ENCODE measurements around the gene KIAA0825.
"Not testable (repeated sequence)": the region's sequence is repeated elsewhere in the genome, so short reads cannot be mapped to it uniquely, and the experiment has no call there.

The KIAA0825 gene

GRCh38 chr5:94218374-94218773, 400.0 kb downstream of the KIAA0825 start:
- no peak for DNase-seq

- no peak for DNase-seq
These were observed 400.7 kb downstream of the KIAA0825 start for GRCh38 chr5:94217745-94218144.

- DNase-seq, result no peak
These were observed 401.2 kb downstream of the KIAA0825 start for GRCh38 chr5:94217216-94217615.

- no peak for DNase-seq
These were observed 405.9 kb downstream of the KIAA0825 start for GRCh38 chr5:94212476-94212875.

- DNase-seq, result no peak
These were observed 408.5 kb downstream of the KIAA0825 start for GRCh38 chr5:94209774-94210355.

GRCh38 chr5:94209272-94209671, 409.1 kb downstream of the KIAA0825 start:
- DNase-seq, result no peak

GRCh38 chr5:94199566-94199965, 418.8 kb downstream of the KIAA0825 start:
- no peak for DNase-seq

- DNase-seq, result no peak
These were observed 420.4 kb downstream of the KIAA0825 start for GRCh38 chr5:94197970-94198369.

GRCh38 chr5:94196953-94197352, 421.5 kb downstream of the KIAA0825 start:
- no peak for DNase-seq

GRCh38 chr5:94192658-94193391, 425.6 kb downstream of the KIAA0825 start:
- DNase-seq, result no peak

GRCh38 chr5:94191604-94192003, 426.8 kb downstream of the KIAA0825 start:
- DNase-seq, result no peak

- DNase-seq, result no peak
These were observed 429.7 kb downstream of the KIAA0825 start for GRCh38 chr5:94188725-94189124.

GRCh38 chr5:94184870-94185269, 433.5 kb downstream of the KIAA0825 start:
- no peak for DNase-seq

- no peak for DNase-seq
These were observed 436.5 kb downstream of the KIAA0825 start for GRCh38 chr5:94181895-94182294.

GRCh38 chr5:94180761-94181160, 437.6 kb downstream of the KIAA0825 start:
- no peak for DNase-seq

GRCh38 chr5:94175912-94176311, 442.5 kb downstream of the KIAA0825 start:
- no peak for DNase-seq

- DNase-seq, result no peak
These were observed 443.5 kb downstream of the KIAA0825 start for GRCh38 chr5:94174748-94175411.

- DNase-seq, result no peak
These were observed 445.3 kb downstream of the KIAA0825 start for GRCh38 chr5:94173100-94173499.

GRCh38 chr5:94171070-94171469, 447.3 kb downstream of the KIAA0825 start:
- not testable (repeated sequence) for DNase-seq

- not testable (repeated sequence) for DNase-seq
These were observed 448.2 kb downstream of the KIAA0825 start for GRCh38 chr5:94170158-94170557.

- DNase-seq, result no peak
These were observed 450.3 kb downstream of the KIAA0825 start for GRCh38 chr5:94168151-94168550.

GRCh38 chr5:94161801-94162200, 456.6 kb downstream of the KIAA0825 start:
- no peak for DNase-seq

GRCh38 chr5:94159144-94159543, 459.3 kb downstream of the KIAA0825 start:
- DNase-seq, result no peak
